Vagina (tissue), 2 donors: ENCODE data around the gene TNFSF10. TPM values are rescaled to one million over a fixed set of nuclear protein-coding genes. Genes with fewer than 3 reads are reported as not detected.

Source experiments
- DNase-seq, 2 donors: peaks; one replicate each; pipeline ENCODE4 v3.0.0-alpha.2; 2017; ENCODE audit errors: extremely low spot score in 2 of 2
- H3K27ac ChIP-seq: fragments of 200-600 bp; sonication (generic); one replicate; pipeline ENCODE4 v1.5.1; 2019
- H3K27me3 ChIP-seq: fragments of 200-600 bp; sonication (generic); one replicate; pipeline ENCODE4 v1.5.1; 2019
- H3K36me3 ChIP-seq, 2 donors: fragments of 200-600 bp; sonication (generic); one replicate each; pipeline ENCODE4 v1.5.1; 2017 to 2019
- H3K4me1 ChIP-seq: fragments of 200-600 bp; sonication (generic); one replicate; pipeline ENCODE4 v1.5.1; 2019
- H3K4me3 ChIP-seq, 2 donors: fragments of 200-600 bp; sonication (generic); 1 replicate in 1 of 2; 2 replicates in 1 of 2; pipeline ENCODE4 v1.5.1; 2016 to 2019
- H3K9me3 ChIP-seq: fragments of 200-600 bp; sonication (generic); one replicate; pipeline ENCODE4 v1.5.1; 2019
- CTCF ChIP-seq, 3 experiments: fragments of 450-650 bp in 2 of 3; fragments of 200-600 bp in 1 of 3; sonication (generic) in 1 of 3; IDR thresholded peaks; one replicate each; pipeline ENCODE4 v1.5.1; 2017 to 2019; ENCODE audit warnings: antibody characterized with exemption in 3 of 3, mild to moderate bottlenecking in 2 of 3, moderate library complexity in 2 of 3
- POLR2A ChIP-seq, 2 donors: fragments of 450-650 bp; IDR thresholded peaks; one replicate each; pipeline ENCODE4 v1.6.1; 2017; ENCODE audit warnings: antibody characterized with exemption in 2 of 2, mild to moderate bottlenecking in 2 of 2, moderate library complexity in 2 of 2
- POLR2AphosphoS5 ChIP-seq, 2 donors: sonication (generic); formaldehyde crosslinking; IDR thresholded peaks; one replicate each; pipeline ENCODE4 v1.9.0; 2017; ENCODE audit warnings: antibody characterized with exemption in 2 of 2, mild to moderate bottlenecking in 2 of 2, low read depth in 1 of 2; ENCODE audit not compliant: insufficient read depth in 1 of 2
- intact Hi-C: fragments of 100-400 bp; cut with DNase I; formaldehyde crosslinking; loops from one replicate; pipeline ENCODE4 v1.15.1; 2023
- total RNA-seq: library from RNA; depleted of rRNA; stranded (reverse); fragments of >200 nt; gene quantifications from one replicate; pipeline ENCODE4 v1.2.3, GENCODE V29; 2016

The TNFSF10 gene
- total RNA-seq, 1 donor from 2014 or later = 92.8 TPM

DNA sequence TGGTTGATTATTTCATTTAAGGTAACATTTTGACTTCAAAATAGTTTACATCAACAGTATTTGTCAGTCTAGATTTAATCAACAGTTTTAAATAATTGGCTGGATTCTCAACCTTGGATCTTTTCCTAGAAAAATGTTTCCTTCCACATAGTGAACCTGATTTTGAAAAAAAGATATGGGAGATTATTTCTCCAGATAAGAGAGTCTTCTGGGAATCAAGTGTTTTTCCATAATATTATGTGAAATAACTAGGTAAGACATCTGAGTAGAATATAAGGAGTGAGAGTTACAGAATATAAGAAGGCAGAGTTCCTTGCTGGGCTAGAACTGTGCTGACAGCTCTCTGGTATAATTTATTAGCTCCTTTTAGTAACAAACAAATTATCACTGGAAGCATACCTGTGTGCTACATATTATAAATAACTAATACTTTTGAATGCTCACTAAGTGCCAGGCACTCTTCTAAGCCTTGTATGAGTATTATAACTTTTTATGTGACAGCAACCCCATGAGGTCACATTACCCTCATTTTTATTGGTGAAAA is 18.8 kb upstream of the TNFSF10 start:
- Histone ChIP-seq H3K27me3 (no peaks in the 10 kb centered on the region), H3K4me3 (no peak overlapping the region), H3K4me1 (peaks cover 33% of the 10 kb centered on the region), H3K27ac (peak overlapping the region; percentile 14), H3K36me3 (no peaks in the 10 kb centered on the region), H3K9me3 (no peaks in the 10 kb centered on the region)
- intact Hi-C loops = no loop called here
- DNase-seq = no peak
- TF ChIP-seq CTCF (IDR thresholded peaks at IDR 0.05) = no peak
- TF ChIP-seq POLR2AphosphoS5 (IDR thresholded peaks at IDR 0.05; ENCODE audit: insufficient read depth in 1 of 2, low read depth in 1 of 2) = no peak
- TF ChIP-seq POLR2A (IDR thresholded peaks at IDR 0.05) = no peak

DNA sequence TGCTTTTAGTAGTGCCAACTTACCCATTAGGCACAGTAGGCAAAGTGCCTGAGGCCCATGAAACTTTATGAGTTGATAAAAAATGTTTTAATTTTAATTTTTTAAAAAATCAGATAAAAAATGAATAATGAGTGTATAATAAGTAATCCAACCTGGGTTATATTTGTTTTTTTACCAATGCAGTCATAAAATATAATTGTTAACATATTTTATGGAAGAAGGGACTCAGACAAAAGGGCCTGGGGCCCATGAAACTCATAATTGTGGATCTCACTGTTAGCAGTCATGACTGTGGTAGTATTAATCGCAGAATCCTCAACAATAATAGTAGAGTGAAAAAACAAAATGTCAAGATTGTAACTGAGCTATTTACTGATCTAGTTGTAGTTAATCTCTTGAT is 16.8 kb upstream of the TNFSF10 start:
- intact Hi-C loops = no loop called here
- H3K4me3 ChIP-seq = no peak overlapping the region
- no peak for DNase-seq
- peaks cover 26% of the 10 kb centered on the region for H3K4me1 ChIP-seq
- H3K36me3 ChIP-seq = no peaks in the 10 kb centered on the region
- H3K9me3 ChIP-seq = no peaks in the 10 kb centered on the region
- H3K27ac ChIP-seq = no peak overlapping the region
- TF ChIP-seq POLR2AphosphoS5 (IDR thresholded peaks at IDR 0.05; ENCODE audit: insufficient read depth in 1 of 2, low read depth in 1 of 2) (no peak), CTCF (IDR thresholded peaks at IDR 0.05) (no peak), POLR2A (IDR thresholded peaks at IDR 0.05) (no peak)
- H3K27me3 ChIP-seq = no peaks in the 10 kb centered on the region

DNA sequence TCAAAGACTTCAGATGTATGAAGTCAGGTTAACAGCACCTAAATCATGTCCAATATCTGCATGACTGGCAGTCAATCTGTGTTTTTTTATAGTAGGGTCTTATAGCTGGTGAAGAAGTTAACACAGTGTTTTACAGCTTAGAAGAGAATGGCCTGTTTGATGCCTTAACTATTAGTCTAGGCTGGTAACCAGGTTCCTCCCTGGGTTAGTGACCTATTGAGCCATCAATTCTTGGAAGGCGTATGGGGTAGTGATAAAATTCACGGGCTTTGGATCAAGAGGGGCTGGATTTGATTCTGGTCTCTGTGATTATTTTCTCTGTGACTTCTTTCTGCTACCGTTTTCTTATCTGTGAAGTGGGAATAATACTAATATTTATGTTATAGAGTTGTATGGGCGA is 16.0 kb upstream of the TNFSF10 start:
- no peaks in the 10 kb centered on the region for H3K36me3 ChIP-seq
- no peak for DNase-seq
- H3K4me1 ChIP-seq = peaks cover 26% of the 10 kb centered on the region
- no peaks in the 10 kb centered on the region for H3K27me3 ChIP-seq
- intact Hi-C loops = no loop called here
- no peaks in the 10 kb centered on the region for H3K9me3 ChIP-seq
- TF ChIP-seq CTCF (IDR thresholded peaks at IDR 0.05) = no peak
- TF ChIP-seq POLR2A (IDR thresholded peaks at IDR 0.05) = no peak
- TF ChIP-seq POLR2AphosphoS5 (IDR thresholded peaks at IDR 0.05; ENCODE audit: insufficient read depth in 1 of 2, low read depth in 1 of 2) = no peak
- no peak overlapping the region for H3K4me3 ChIP-seq
- no peak overlapping the region for H3K27ac ChIP-seq

- TF ChIP-seq POLR2A (IDR thresholded peaks at IDR 0.05) (no peak), CTCF (IDR thresholded peaks at IDR 0.05) (no peak), POLR2AphosphoS5 (IDR thresholded peaks at IDR 0.05; ENCODE audit: insufficient read depth in 1 of 2, low read depth in 1 of 2) (no peak)
- Histone ChIP-seq H3K27ac (no peak overlapping the region), H3K9me3 (no peaks in the 10 kb centered on the region), H3K36me3 (no peaks in the 10 kb centered on the region), H3K4me1 (peaks cover 26% of the 10 kb centered on the region), H3K4me3 (no peak overlapping the region), H3K27me3 (no peaks in the 10 kb centered on the region)
- intact Hi-C loops = no loop called here
- DNase-seq = no peak
These were observed 15.3 kb upstream of the TNFSF10 start for GRCh38 chr3:172538368-172539151.

DNA sequence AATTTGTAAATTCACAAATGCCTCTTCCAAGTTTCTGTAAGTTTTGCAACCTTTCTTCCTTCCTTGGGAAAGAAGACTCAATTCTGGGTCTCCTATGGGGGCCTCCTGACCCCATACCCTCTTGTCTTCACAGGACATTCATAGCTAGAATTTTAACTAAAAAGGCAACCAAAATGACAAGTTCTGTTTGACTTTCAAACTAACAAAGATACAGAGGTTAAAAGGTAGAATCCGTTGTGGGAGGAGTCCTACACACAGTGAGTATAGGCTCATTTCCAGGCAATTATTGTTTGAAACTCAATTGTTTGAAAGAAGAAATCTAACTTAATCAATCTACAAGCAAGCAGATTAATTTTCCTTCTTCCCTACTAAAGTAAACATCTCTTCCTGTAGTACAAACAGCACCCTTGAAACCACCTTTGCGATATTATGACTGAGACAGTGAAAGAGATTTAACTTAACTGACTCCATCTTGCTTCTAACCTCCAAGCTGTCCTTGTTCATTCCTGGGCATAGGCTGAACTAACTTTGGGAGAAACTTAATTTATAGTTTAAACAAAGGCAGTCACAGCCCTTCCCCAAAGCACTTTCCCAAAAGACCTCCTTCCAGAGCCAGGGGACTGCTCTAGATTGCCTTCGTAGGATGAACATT is 14.4 kb upstream of the TNFSF10 start:
- TF ChIP-seq POLR2AphosphoS5 (IDR thresholded peaks at IDR 0.05; ENCODE audit: insufficient read depth in 1 of 2, low read depth in 1 of 2) (no peak), POLR2A (IDR thresholded peaks at IDR 0.05) (no peak), CTCF (IDR thresholded peaks at IDR 0.05) (no peak)
- H3K27ac ChIP-seq = peak overlapping the region; percentile 4
- DNase-seq = no peak

More for the DNA sequence above, 14.4 kb upstream of the TNFSF10 start:
- Histone ChIP-seq H3K9me3 (no peaks in the 10 kb centered on the region), H3K4me3 (no peak overlapping the region), H3K4me1 (peaks cover 19% of the 10 kb centered on the region), H3K36me3 (no peaks in the 10 kb centered on the region), H3K27me3 (no peaks in the 10 kb centered on the region)
- intact Hi-C loops = no loop called here
